ENCODE results near the gene RASAL2. TPM values are rescaled to one million over a fixed set of nuclear protein-coding genes. Genes with fewer than 3 reads are reported as not detected.

RASAL2 gene
- total and polyA plus RNA-seq, 2 donors (not counting 1 experiment from before 2014, with no cell fraction given), result 11.9 to 21.8 TPM

DNA sequence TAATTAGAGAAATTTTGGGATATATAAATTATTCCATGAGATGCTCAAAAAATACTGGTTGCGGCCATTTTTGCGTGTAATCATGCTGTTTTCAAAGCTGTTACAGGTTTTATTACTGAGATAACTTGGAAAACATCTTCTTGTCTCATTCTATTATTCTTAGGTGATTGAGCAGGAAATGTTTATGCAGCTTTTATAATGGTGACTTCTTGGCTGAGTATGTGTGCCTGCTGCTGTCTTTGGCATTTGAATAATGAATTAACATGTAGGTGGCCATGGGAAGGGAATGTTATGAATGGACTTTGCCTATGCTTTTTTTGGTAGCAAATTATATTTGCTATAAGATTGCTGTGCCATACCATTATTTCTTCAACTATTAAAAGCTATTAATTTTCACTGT is 52.5 kb downstream of the RASAL2 start:
- H3K4me3 ChIP-seq (replicated peaks in 1 of 4; ENCODE audit: control extremely low read depth in 1 of 4, insufficient read depth in 1 of 4, low read depth in 3 of 4, low read length in 4 of 4), result no peak overlapping the region
- H2AFZ ChIP-seq (ENCODE audit: low read length), result no peak overlapping the region
- DNase-seq (ENCODE audit: low read depth in 2 of 2), result peak in 1 of 2 donors; percentile 58
- peaks cover 16% of the 10 kb centered on the region for H3K79me2 ChIP-seq (ENCODE audit: control insufficient read depth, insufficient read depth, low read length)
- TF ChIP-seq, protein P1, sequence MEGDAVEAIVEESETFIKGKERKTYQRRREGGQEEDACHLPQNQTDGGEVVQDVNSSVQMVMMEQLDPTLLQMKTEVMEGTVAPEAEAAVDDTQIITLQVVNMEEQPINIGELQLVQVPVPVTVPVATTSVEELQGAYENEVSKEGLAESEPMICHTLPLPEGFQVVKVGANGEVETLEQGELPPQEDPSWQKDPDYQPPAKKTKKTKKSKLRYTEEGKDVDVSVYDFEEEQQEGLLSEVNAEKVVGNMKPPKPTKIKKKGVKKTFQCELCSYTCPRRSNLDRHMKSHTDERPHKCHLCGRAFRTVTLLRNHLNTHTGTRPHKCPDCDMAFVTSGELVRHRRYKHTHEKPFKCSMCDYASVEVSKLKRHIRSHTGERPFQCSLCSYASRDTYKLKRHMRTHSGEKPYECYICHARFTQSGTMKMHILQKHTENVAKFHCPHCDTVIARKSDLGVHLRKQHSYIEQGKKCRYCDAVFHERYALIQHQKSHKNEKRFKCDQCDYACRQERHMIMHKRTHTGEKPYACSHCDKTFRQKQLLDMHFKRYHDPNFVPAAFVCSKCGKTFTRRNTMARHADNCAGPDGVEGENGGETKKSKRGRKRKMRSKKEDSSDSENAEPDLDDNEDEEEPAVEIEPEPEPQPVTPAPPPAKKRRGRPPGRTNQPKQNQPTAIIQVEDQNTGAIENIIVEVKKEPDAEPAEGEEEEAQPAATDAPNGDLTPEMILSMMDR (conservative IDR thresholded peaks at IDR 0.05 in 1 of 2, IDR thresholded peaks at IDR 0.05 in 1 of 2; ENCODE audit: low read depth in 1 of 2, low read length in 2 of 2), result no peak
- H3K4me2 ChIP-seq (ENCODE audit: extremely low read depth, insufficient read depth, low read length), result no peak overlapping the region
- H3K9me3 ChIP-seq (ENCODE audit: control insufficient read depth, insufficient read depth, low read depth, low read length), result no peaks in the 10 kb centered on the region
- no peak overlapping the region for H3K27ac ChIP-seq (ENCODE audit: insufficient read depth, low read length)
- H3K36me3 ChIP-seq (ENCODE audit: control insufficient read depth, insufficient read depth, low read length), result no peaks in the 10 kb centered on the region
- H4K20me1 ChIP-seq (ENCODE audit: control insufficient read depth, extremely low read depth, insufficient read depth, low read length), result no peaks in the 10 kb centered on the region
- H3K9ac ChIP-seq (ENCODE audit: insufficient read depth, low read length), result no peak overlapping the region
- H3K27me3 ChIP-seq (ENCODE audit: control insufficient read depth, insufficient read depth, low read length), result no peaks in the 10 kb centered on the region
- H3K4me1 ChIP-seq (ENCODE audit: control insufficient read depth, extremely low read depth, insufficient read depth, low read length), result peaks cover 8% of the 10 kb centered on the region

GRCh38 chr1:178150610-178151009 is 56.7 kb downstream of the RASAL2 start:
- peaks cover 24% of the 10 kb centered on the region for H3K79me2 ChIP-seq (ENCODE audit: control insufficient read depth, insufficient read depth, low read length)
- no peak overlapping the region for H3K4me3 ChIP-seq (replicated peaks in 1 of 4; ENCODE audit: control extremely low read depth in 1 of 4, insufficient read depth in 1 of 4, low read depth in 3 of 4, low read length in 4 of 4)
- peaks cover 3% of the 10 kb centered on the region for H3K4me1 ChIP-seq (ENCODE audit: control insufficient read depth, extremely low read depth, insufficient read depth, low read length)
- DNase-seq (ENCODE audit: low read depth in 2 of 2), result peak in 1 of 2 donors; percentile 64
- H3K4me2 ChIP-seq (ENCODE audit: extremely low read depth, insufficient read depth, low read length), result no peak overlapping the region
- no peak for TF ChIP-seq EZH2 (IDR thresholded peaks at IDR 0.05; ENCODE audit: low read length, missing control alignments)
- TF ChIP-seq, protein P1 (conservative IDR thresholded peaks at IDR 0.05 in 1 of 2, IDR thresholded peaks at IDR 0.05 in 1 of 2; ENCODE audit: low read depth in 1 of 2, low read length in 2 of 2), result no peak
- H4K20me1 ChIP-seq (ENCODE audit: control insufficient read depth, extremely low read depth, insufficient read depth, low read length), result peaks cover 2% of the 10 kb centered on the region
- no peaks in the 10 kb centered on the region for H3K36me3 ChIP-seq (ENCODE audit: control insufficient read depth, insufficient read depth, low read length)
- H2AFZ ChIP-seq (ENCODE audit: low read length), result no peak overlapping the region
- no peaks in the 10 kb centered on the region for H3K27me3 ChIP-seq (ENCODE audit: control insufficient read depth, insufficient read depth, low read length)
- no peak overlapping the region for H3K27ac ChIP-seq (ENCODE audit: insufficient read depth, low read length)
- H3K9me3 ChIP-seq (ENCODE audit: control insufficient read depth, insufficient read depth, low read depth, low read length), result no peaks in the 10 kb centered on the region
- no peak overlapping the region for H3K9ac ChIP-seq (ENCODE audit: insufficient read depth, low read length)

- H3K4me2 ChIP-seq (ENCODE audit: extremely low read depth, insufficient read depth, low read length), result no peak overlapping the region
- H3K4me1 ChIP-seq (ENCODE audit: control insufficient read depth, extremely low read depth, insufficient read depth, low read length), result peaks cover 5% of the 10 kb centered on the region
- H3K9ac ChIP-seq (ENCODE audit: insufficient read depth, low read length), result no peak overlapping the region
- H3K36me3 ChIP-seq (ENCODE audit: control insufficient read depth, insufficient read depth, low read length), result no peaks in the 10 kb centered on the region
- H3K4me3 ChIP-seq (replicated peaks in 1 of 4; ENCODE audit: control extremely low read depth in 1 of 4, insufficient read depth in 1 of 4, low read depth in 3 of 4, low read length in 4 of 4), result no peak overlapping the region
- H3K27ac ChIP-seq (ENCODE audit: insufficient read depth, low read length), result no peak overlapping the region
- H3K9me3 ChIP-seq (ENCODE audit: control insufficient read depth, insufficient read depth, low read depth, low read length), result no peaks in the 10 kb centered on the region
- H2AFZ ChIP-seq (ENCODE audit: low read length), result no peak overlapping the region
- peaks cover 2% of the 10 kb centered on the region for H4K20me1 ChIP-seq (ENCODE audit: control insufficient read depth, extremely low read depth, insufficient read depth, low read length)
- TF ChIP-seq EZH2 (IDR thresholded peaks at IDR 0.05; ENCODE audit: low read length, missing control alignments), result no peak
- TF ChIP-seq, protein P1 (conservative IDR thresholded peaks at IDR 0.05 in 1 of 2, IDR thresholded peaks at IDR 0.05 in 1 of 2; ENCODE audit: low read depth in 1 of 2, low read length in 2 of 2), result no peak
- no peaks in the 10 kb centered on the region for H3K27me3 ChIP-seq (ENCODE audit: control insufficient read depth, insufficient read depth, low read length)
- DNase-seq (ENCODE audit: low read depth in 2 of 2), result no peak
- H3K79me2 ChIP-seq (ENCODE audit: control insufficient read depth, insufficient read depth, low read length), result peaks cover 18% of the 10 kb centered on the region
Observed at GRCh38 chr1:178151831-178152230, 57.9 kb downstream of the RASAL2 start.
